HG03439 (cell line): ENCODE results near the gene TTLL3.
"Not testable (repeated sequence)": the region's sequence is repeated elsewhere in the genome, so short reads cannot be mapped to it uniquely, and the experiment has no call there.

Experiments
- ATAC-seq: cut with Tn5 transposase; IDR thresholded peaks from one replicate; pipeline ENCODE4 v1.9.1; 2021; ENCODE audit warnings: mild to moderate bottlenecking, moderate library complexity; ENCODE audit not compliant: unreplicated experiment

The TTLL3 gene

GRCh38 chr3:9834520-9835380 is 24.7 kb downstream of the TTLL3 start:
- ATAC-seq: no peak

GRCh38 chr3:9837701-9838582 is 27.9 kb downstream of the TTLL3 start:
- no peak for ATAC-seq

- no peak for ATAC-seq
Measured at GRCh38 chr3:9838856-9839255, 28.8 kb downstream of the TTLL3 start.

- ATAC-seq: no peak
Measured at GRCh38 chr3:9841015-9841414, 31.0 kb downstream of the TTLL3 start.

GRCh38 chr3:9843715-9844438 is 33.8 kb downstream of the TTLL3 start, which contains the start of gene RPUSD3:
RPUSD3 (minus strand) TSS chr3:9844008; CDS start chr3:9843990, 18 bp downstream.
- peak; percentile 95 for ATAC-seq

- ATAC-seq: no peak
Measured at GRCh38 chr3:9846231-9846630, 36.2 kb downstream of the TTLL3 start.

- ATAC-seq: no peak
Measured at GRCh38 chr3:9846931-9847488, 36.9 kb downstream of the TTLL3 start.

- ATAC-seq: not testable (repeated sequence)
Measured at GRCh38 chr3:9847870-9848269, 37.8 kb downstream of the TTLL3 start.

- ATAC-seq: not testable (repeated sequence)
Measured at GRCh38 chr3:9848860-9849259, 38.8 kb downstream of the TTLL3 start.

- ATAC-seq: not testable (repeated sequence)
Measured at GRCh38 chr3:9851383-9851782, 41.3 kb downstream of the TTLL3 start.

GRCh38 chr3:9851926-9852325 is 41.9 kb downstream of the TTLL3 start:
- not testable (repeated sequence) for ATAC-seq

GRCh38 chr3:9852528-9852927 is 42.5 kb downstream of the TTLL3 start:
- no peak for ATAC-seq

- not testable (repeated sequence) for ATAC-seq
Measured at GRCh38 chr3:9854291-9854940, 44.4 kb downstream of the TTLL3 start.

GRCh38 chr3:9855594-9855993 is 45.5 kb downstream of the TTLL3 start:
- no peak for ATAC-seq

- ATAC-seq: no peak
Measured at GRCh38 chr3:9859530-9860025, 49.5 kb downstream of the TTLL3 start.

- ATAC-seq: no peak
Measured at GRCh38 chr3:9861201-9861600, 51.1 kb downstream of the TTLL3 start.

GRCh38 chr3:9861626-9862130 is 51.6 kb downstream of the TTLL3 start:
- ATAC-seq: no peak

- ATAC-seq: no peak
Measured at GRCh38 chr3:9862391-9863057, 52.5 kb downstream of the TTLL3 start.

- no peak for ATAC-seq
Measured at GRCh38 chr3:9863058-9863772, 53.2 kb downstream of the TTLL3 start.
